ENCODE results near the gene CEACAM6.
"Not testable (repeated sequence)": the region's sequence is repeated elsewhere in the genome, so short reads cannot be mapped to it uniquely, and the experiment has no call there.

The CEACAM6 gene

GRCh38 chr19:41746593-41747227, 8.6 kb upstream of the CEACAM6 start:
- DNase-seq (ENCODE audit: low read depth in 2 of 2, low spot score in 1 of 2), result peak in 1 of 2 donors; percentile 4

- DNase-seq (ENCODE audit: low read depth in 2 of 2, low spot score in 1 of 2), result no peak
Measured at GRCh38 chr19:41748012-41748411, 7.3 kb upstream of the CEACAM6 start.

- DNase-seq (ENCODE audit: low read depth in 2 of 2, low spot score in 1 of 2), result not testable (repeated sequence)
Measured at GRCh38 chr19:41750248-41751134, 4.8 kb upstream of the CEACAM6 start.

DNA sequence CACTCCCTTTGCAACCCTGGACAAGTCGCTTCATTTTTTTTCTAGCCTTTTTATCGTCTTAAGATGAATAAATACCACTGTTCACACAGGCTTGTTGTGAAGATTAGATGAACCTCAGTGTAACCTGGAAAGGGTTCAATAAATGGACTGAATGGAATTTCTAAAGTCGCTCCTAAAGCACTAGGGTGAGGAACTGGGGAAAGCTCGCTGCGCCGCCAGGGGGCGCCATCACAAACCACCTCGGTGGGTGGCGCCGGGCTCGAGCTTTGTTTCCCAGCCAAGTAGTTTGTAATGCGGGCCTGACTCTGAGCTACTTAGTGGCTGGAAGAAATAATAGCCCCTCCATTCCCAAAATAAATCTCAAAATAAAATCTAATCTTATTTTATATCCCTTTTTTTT, 2.2 kb upstream of the CEACAM6 start:
- peak; percentile 36 to 64 for DNase-seq (ENCODE audit: low read depth in 2 of 2, low spot score in 1 of 2)

GRCh38 chr19:41753936-41754529, 1.3 kb upstream of the CEACAM6 start:
- DNase-seq (ENCODE audit: low read depth in 2 of 2, low spot score in 1 of 2), result peak; percentile 38 to 46

- DNase-seq (ENCODE audit: low read depth in 2 of 2, low spot score in 1 of 2), result no peak
Measured at GRCh38 chr19:41758846-41759245, 3.5 kb downstream of the CEACAM6 start.

GRCh38 chr19:41767115-41767514, 11.8 kb downstream of the CEACAM6 start:
- no peak for DNase-seq (ENCODE audit: low read depth in 2 of 2, low spot score in 1 of 2)

DNA sequence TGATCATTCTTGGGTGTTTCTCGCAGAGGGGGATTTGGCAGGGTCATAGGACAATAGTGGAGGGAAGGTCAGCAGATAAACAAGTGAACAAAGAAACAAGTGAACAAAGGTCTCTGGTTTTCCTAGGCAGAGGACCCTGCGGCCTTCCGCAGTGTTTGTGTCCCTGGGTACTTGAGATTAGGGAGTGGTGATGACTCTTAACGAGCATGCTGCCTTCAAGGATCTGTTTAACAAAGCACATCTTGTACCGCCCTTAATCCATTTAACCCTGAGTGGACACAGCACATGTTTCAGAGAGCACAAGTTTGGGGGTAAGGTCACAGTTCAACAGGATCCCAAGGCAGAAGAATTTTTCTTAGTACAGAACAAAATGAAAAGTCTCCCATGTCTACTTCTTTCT, 12.8 kb downstream of the CEACAM6 start:
- DNase-seq (ENCODE audit: low read depth in 2 of 2, low spot score in 1 of 2), result not testable (repeated sequence)

DNA sequence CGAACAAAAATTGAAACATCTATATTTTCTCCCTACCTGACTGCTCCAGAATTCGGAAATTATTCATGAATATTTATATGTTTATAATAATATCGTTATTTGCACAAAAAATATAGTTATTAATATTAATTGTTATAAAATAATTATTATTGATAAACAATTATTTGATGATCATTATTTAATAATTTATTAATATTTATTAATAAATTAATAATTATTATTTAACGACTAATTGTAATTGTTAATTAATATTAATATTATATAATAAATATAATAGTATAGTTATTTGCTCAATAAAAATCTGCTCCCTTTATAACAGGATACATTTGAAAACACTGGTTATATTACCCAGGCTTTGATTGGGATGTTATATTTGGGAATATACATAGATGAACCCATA, 14.3 kb downstream of the CEACAM6 start:
- DNase-seq (ENCODE audit: low read depth in 2 of 2, low spot score in 1 of 2), result no peak

- DNase-seq (ENCODE audit: low read depth in 2 of 2, low spot score in 1 of 2), result no peak
Measured at GRCh38 chr19:41771410-41771809, 16.1 kb downstream of the CEACAM6 start.

- peak in 1 of 2 donors; percentile 3 for DNase-seq (ENCODE audit: low read depth in 2 of 2, low spot score in 1 of 2)
Measured at GRCh38 chr19:41774515-41774980, 19.2 kb downstream of the CEACAM6 start.

- DNase-seq (ENCODE audit: low read depth in 2 of 2, low spot score in 1 of 2), result no peak
Measured at GRCh38 chr19:41776700-41777099, 21.4 kb downstream of the CEACAM6 start.

GRCh38 chr19:41783612-41784011, 28.3 kb downstream of the CEACAM6 start:
- DNase-seq (ENCODE audit: low read depth in 2 of 2, low spot score in 1 of 2), result no peak

- no peak for DNase-seq (ENCODE audit: low read depth in 2 of 2, low spot score in 1 of 2)
Measured at GRCh38 chr19:41784312-41784711, 29.0 kb downstream of the CEACAM6 start.

DNA sequence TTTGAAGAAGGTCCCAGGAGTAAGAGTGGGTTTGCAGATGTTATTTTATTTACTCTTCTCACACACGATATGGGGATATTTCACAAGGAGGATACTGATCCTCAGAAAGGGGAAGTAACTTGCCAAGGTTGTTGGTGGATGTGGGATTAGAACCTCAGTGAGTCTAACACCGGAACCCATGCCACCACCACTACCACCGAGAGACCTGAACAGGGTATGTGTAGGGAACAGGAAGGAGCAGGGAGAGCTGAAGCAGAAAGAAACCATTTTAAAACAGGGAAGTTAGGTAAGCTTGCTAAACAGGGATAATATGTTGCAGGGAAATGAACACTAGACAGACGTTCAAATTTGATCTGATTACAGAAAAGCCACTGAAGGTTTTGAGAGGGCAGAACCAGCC, 29.4 kb downstream of the CEACAM6 start:
- no peak for DNase-seq (ENCODE audit: low read depth in 2 of 2, low spot score in 1 of 2)

- DNase-seq (ENCODE audit: low read depth in 2 of 2, low spot score in 1 of 2), result peak; percentile 37 to 38
Measured at GRCh38 chr19:41785653-41786052, 30.3 kb downstream of the CEACAM6 start.

GRCh38 chr19:41787055-41787454, 31.7 kb downstream of the CEACAM6 start:
- no peak for DNase-seq (ENCODE audit: low read depth in 2 of 2, low spot score in 1 of 2)

DNA sequence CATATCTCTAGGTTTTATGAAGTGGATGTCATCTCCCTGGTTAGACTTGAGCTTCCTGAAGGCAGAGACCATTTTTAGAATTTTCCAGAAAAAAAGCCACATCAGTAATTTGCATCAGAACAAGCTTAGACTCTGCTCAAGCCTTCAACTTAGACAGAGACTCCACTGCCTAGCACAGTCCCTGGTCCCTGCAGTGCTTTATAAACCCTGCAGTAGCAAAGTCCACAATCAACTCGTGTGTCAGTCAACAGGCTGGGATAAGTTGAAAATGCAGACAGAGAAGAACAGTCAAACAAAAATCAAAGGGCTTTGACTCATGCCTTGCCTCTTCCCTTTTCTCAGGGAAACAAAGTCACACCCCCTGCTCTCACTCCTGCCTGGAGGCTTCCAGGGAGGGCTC, 33.2 kb downstream of the CEACAM6 start:
- not testable (repeated sequence) for DNase-seq (ENCODE audit: low read depth in 2 of 2, low spot score in 1 of 2)

DNA sequence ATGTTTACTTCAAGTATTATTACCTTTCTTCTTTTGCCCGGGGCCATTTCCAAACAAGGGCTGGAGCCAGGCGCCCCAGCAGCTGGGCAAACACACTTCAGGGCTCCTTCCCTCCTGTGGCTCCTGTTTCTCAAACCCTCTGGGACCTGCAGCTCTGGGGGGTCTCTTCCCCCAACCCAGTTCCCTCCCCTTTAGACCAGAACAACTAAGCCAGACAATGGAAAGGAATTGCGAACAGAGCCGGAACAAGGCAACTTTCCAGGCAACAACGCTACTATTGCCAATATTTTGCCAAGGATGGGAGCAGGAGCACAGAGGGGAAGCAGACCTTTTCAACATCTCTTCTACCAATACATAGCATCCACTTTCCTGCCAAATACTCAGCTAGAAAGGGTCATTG, 33.7 kb downstream of the CEACAM6 start:
- not testable (repeated sequence) for DNase-seq (ENCODE audit: low read depth in 2 of 2, low spot score in 1 of 2)

DNA sequence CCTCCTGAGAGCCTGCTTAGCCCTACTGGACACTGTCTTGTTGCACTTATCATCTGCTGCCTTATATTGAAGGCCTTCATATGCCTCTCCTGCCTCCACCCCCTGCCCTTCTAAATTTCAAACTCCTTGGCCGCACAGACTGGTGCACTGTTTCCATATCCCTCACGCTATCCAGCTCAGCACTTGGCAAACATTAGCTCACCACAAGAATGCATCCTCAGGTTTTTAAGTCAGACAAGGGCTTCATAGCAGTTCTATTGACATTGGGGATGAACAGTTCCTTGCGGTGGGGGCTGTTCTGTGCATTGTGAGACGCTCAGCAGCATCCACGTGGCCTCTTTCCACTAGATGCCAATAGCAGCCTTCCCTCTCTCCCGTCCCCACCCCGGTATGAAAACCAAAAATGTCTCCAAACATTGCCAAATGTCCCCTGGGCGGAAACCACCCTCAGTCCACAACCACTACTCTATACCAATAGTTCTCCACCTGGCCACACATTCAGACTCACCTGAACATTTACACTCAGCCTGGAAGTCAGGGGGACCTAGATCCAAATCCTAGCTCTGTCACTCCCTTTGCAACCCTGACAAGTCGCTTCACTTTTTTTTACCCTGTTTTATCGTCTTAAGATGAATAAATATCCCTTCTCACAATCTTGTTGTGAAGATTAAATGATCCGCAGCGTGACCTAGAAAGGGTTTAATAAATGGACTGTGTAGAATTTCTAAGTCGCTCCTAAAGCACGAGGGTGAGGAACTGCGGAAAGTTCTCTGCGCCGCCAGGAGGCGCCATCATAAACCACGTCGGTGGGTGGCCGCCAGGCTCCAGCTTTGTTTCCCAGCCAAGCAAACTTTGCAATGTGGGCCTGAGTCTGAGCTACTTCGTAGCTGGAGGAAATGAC, 37.4 kb downstream of the CEACAM6 start:
- peak in 1 of 2 donors; percentile 14 for DNase-seq (ENCODE audit: low read depth in 2 of 2, low spot score in 1 of 2)

GRCh38 chr19:41793414-41793727, 38.0 kb downstream of the CEACAM6 start:
- no peak for DNase-seq (ENCODE audit: low read depth in 2 of 2, low spot score in 1 of 2)
